Measurements from ENCODE around the gene NTMT1. TPM values are rescaled to one million over a fixed set of nuclear protein-coding genes. Genes with fewer than 3 reads are reported as not detected.
"Not testable (repeated sequence)": the region's sequence is repeated elsewhere in the genome, so short reads cannot be mapped to it uniquely, and the experiment has no call there.

The NTMT1 gene
- total and polyA plus RNA-seq, 5 donors: 45.0 to 78.1 (median 50.2) TPM

GRCh38 chr9:129662239-129662638 lies 36.3 kb downstream of the NTMT1 start:
- H3K27me3 ChIP-seq (ENCODE audit: control insufficient read depth, insufficient read depth); H3K4me3 ChIP-seq (ENCODE audit: low read length); H3K27ac ChIP-seq (ENCODE audit: low read length); intact Hi-C loops (cut with DNase I); H3K9me3 ChIP-seq (ENCODE audit: control insufficient read depth, low read length); ATAC-seq; H3K4me1 ChIP-seq (ENCODE audit: control insufficient read depth, insufficient read depth, low read length): not testable (repeated sequence)
- DNase-seq: peak in 1 of 3 donors; percentile 2
- WGBS: 82% methylated on average over 3 of the region's 3 CpGs

GRCh38 chr9:129664746-129665388 lies 38.9 kb downstream of the NTMT1 start:
- DNase-seq (peak in 2 of 3 donors; percentile 72), ATAC-seq (peak; percentile 52 to 60)
- H3K4me3 ChIP-seq (ENCODE audit: low read length): peak overlapping the region; percentile 49
- intact Hi-C loops (cut with DNase I): no loop called here
- no peaks in the 10 kb centered on the region for H3K9me3 ChIP-seq (ENCODE audit: control insufficient read depth, low read length)
- H3K27ac ChIP-seq (ENCODE audit: low read length): no peak overlapping the region
- no peaks in the 10 kb centered on the region for H3K27me3 ChIP-seq (ENCODE audit: control insufficient read depth, insufficient read depth)
- WGBS: 6% methylated on average over 36 of the region's 36 CpGs
- H3K4me1 ChIP-seq (ENCODE audit: control insufficient read depth, insufficient read depth, low read length): no peaks in the 10 kb centered on the region

- Histone ChIP-seq H3K27ac (ENCODE audit: low read length) (no peak within 1 kb of the TSS), H3K4me1 (ENCODE audit: control insufficient read depth, insufficient read depth, low read length) (no peaks in the 10 kb centered on the region), H3K9me3 (ENCODE audit: control insufficient read depth, low read length) (no peaks in the 10 kb centered on the region), H3K4me3 (ENCODE audit: low read length) (peak within 1 kb of the TSS; percentile 49), H3K27me3 (ENCODE audit: control insufficient read depth, insufficient read depth) (no peaks in the 10 kb centered on the region)
- peak; percentile 63 to 86 (median 85) for DNase-seq
- ATAC-seq: peak; percentile 67 to 71
- WGBS: 2% methylated on average over 37 of the region's 37 CpGs
- intact Hi-C loops (cut with DNase I): no loop called here
These were observed 39.4 kb downstream of the NTMT1 start, which contains the start of gene PRRX2 for GRCh38 chr9:129665389-129665775. Gene PRRX2, plus strand, starts transcription at chr9:129665647. Its CDS starts 221 bp downstream, at chr9:129665868.

- peak in 2 of 3 donors; percentile 57 to 63 for DNase-seq
- 3% methylated on average over 88 of the region's 88 CpGs for WGBS
- no peaks in the 10 kb centered on the region for H3K9me3 ChIP-seq (ENCODE audit: control insufficient read depth, low read length)
- intact Hi-C loops (cut with DNase I): no loop called here
- H3K4me1 ChIP-seq (ENCODE audit: control insufficient read depth, insufficient read depth, low read length): no peaks in the 10 kb centered on the region
- H3K27me3 ChIP-seq (ENCODE audit: control insufficient read depth, insufficient read depth): no peaks in the 10 kb centered on the region
- ATAC-seq: no peak
- H3K27ac ChIP-seq (ENCODE audit: low read length): no peak overlapping the region
- H3K4me3 ChIP-seq (ENCODE audit: low read length): peak overlapping the region; percentile 49
These were observed 40.0 kb downstream of the NTMT1 start for GRCh38 chr9:129665814-129666520.

GRCh38 chr9:129666575-129666974 lies 40.6 kb downstream of the NTMT1 start:
- ATAC-seq (no peak), DNase-seq (peak in 2 of 3 donors; percentile 46 to 50)
- H3K4me3 ChIP-seq (ENCODE audit: low read length): peak overlapping the region; percentile 49
- H3K27me3 ChIP-seq (ENCODE audit: control insufficient read depth, insufficient read depth): no peaks in the 10 kb centered on the region
- H3K4me1 ChIP-seq (ENCODE audit: control insufficient read depth, insufficient read depth, low read length): no peaks in the 10 kb centered on the region
- no peak overlapping the region for H3K27ac ChIP-seq (ENCODE audit: low read length)
- 26% methylated on average over 13 of the region's 13 CpGs for WGBS
- intact Hi-C loops (cut with DNase I): no loop called here
- no peaks in the 10 kb centered on the region for H3K9me3 ChIP-seq (ENCODE audit: control insufficient read depth, low read length)

- no peaks in the 10 kb centered on the region for H3K27me3 ChIP-seq (ENCODE audit: control insufficient read depth, insufficient read depth)
- H3K27ac ChIP-seq (ENCODE audit: low read length): no peak overlapping the region
- no peaks in the 10 kb centered on the region for H3K9me3 ChIP-seq (ENCODE audit: control insufficient read depth, low read length)
- intact Hi-C loops (cut with DNase I): no loop called here
- no peak overlapping the region for H3K4me3 ChIP-seq (ENCODE audit: low read length)
- 70% methylated on average over 11 of the region's 11 CpGs for WGBS
- ATAC-seq: no peak
- peak in 1 of 3 donors; percentile 11 for DNase-seq
- H3K4me1 ChIP-seq (ENCODE audit: control insufficient read depth, insufficient read depth, low read length): no peaks in the 10 kb centered on the region
These were observed 41.4 kb downstream of the NTMT1 start for GRCh38 chr9:129667378-129667777.

GRCh38 chr9:129667850-129668249 lies 41.9 kb downstream of the NTMT1 start:
- H3K9me3 ChIP-seq (ENCODE audit: control insufficient read depth, low read length): no peaks in the 10 kb centered on the region
- H3K27ac ChIP-seq (ENCODE audit: low read length): no peak overlapping the region
- no peaks in the 10 kb centered on the region for H3K4me1 ChIP-seq (ENCODE audit: control insufficient read depth, insufficient read depth, low read length)
- H3K27me3 ChIP-seq (ENCODE audit: control insufficient read depth, insufficient read depth): no peaks in the 10 kb centered on the region
- DNase-seq (peak in 1 of 3 donors; percentile 44), ATAC-seq (peak; percentile 5 to 10)
- H3K4me3 ChIP-seq (ENCODE audit: low read length): no peak overlapping the region
- 87% methylated on average over 9 of the region's 9 CpGs for WGBS
- intact Hi-C loops (cut with DNase I): no loop called here

GRCh38 chr9:129669141-129669718 lies 43.3 kb downstream of the NTMT1 start:
- Histone ChIP-seq H3K9me3 (ENCODE audit: control insufficient read depth, low read length) (no peaks in the 10 kb centered on the region), H3K27ac (ENCODE audit: low read length) (no peak overlapping the region), H3K4me1 (ENCODE audit: control insufficient read depth, insufficient read depth, low read length) (no peaks in the 10 kb centered on the region), H3K27me3 (ENCODE audit: control insufficient read depth, insufficient read depth) (no peaks in the 10 kb centered on the region), H3K4me3 (ENCODE audit: low read length) (no peak overlapping the region)
- no peak for ATAC-seq
- DNase-seq: peak in 1 of 3 donors; percentile 33
- intact Hi-C loops (cut with DNase I): no loop called here
- WGBS: 58% methylated on average over 17 of the region's 17 CpGs

- 79% methylated on average over 13 of the region's 13 CpGs for WGBS
- no peak for DNase-seq
- ATAC-seq: no peak
- Histone ChIP-seq H3K27me3 (ENCODE audit: control insufficient read depth, insufficient read depth) (no peaks in the 10 kb centered on the region), H3K9me3 (ENCODE audit: control insufficient read depth, low read length) (no peaks in the 10 kb centered on the region), H3K27ac (ENCODE audit: low read length) (no peak overlapping the region), H3K4me1 (ENCODE audit: control insufficient read depth, insufficient read depth, low read length) (no peaks in the 10 kb centered on the region), H3K4me3 (ENCODE audit: low read length) (no peak overlapping the region)
- intact Hi-C loops (cut with DNase I): no loop called here
These were observed 44.0 kb downstream of the NTMT1 start for GRCh38 chr9:129669946-129670345.

- Histone ChIP-seq H3K4me3 (ENCODE audit: low read length) (no peak overlapping the region), H3K27me3 (ENCODE audit: control insufficient read depth, insufficient read depth) (no peaks in the 10 kb centered on the region), H3K9me3 (ENCODE audit: control insufficient read depth, low read length) (no peaks in the 10 kb centered on the region), H3K27ac (ENCODE audit: low read length) (no peak overlapping the region), H3K4me1 (ENCODE audit: control insufficient read depth, insufficient read depth, low read length) (no peaks in the 10 kb centered on the region)
- intact Hi-C loops (cut with DNase I): no loop called here
- DNase-seq (peak in 1 of 3 donors; percentile 14), ATAC-seq (no peak)
- 81% methylated on average over 9 of the region's 9 CpGs for WGBS
These were observed 45.1 kb downstream of the NTMT1 start for GRCh38 chr9:129671065-129671464.

GRCh38 chr9:129671519-129671918 lies 45.6 kb downstream of the NTMT1 start:
- H3K4me3 ChIP-seq (ENCODE audit: low read length): no peak overlapping the region
- ATAC-seq: no peak
- no peaks in the 10 kb centered on the region for H3K27me3 ChIP-seq (ENCODE audit: control insufficient read depth, insufficient read depth)
- 74% methylated on average over 7 of the region's 7 CpGs for WGBS
- no peaks in the 10 kb centered on the region for H3K9me3 ChIP-seq (ENCODE audit: control insufficient read depth, low read length)
- DNase-seq: peak in 1 of 3 donors; percentile 24
- intact Hi-C loops (cut with DNase I): no loop called here
- H3K27ac ChIP-seq (ENCODE audit: low read length): no peak overlapping the region
- H3K4me1 ChIP-seq (ENCODE audit: control insufficient read depth, insufficient read depth, low read length): no peaks in the 10 kb centered on the region

Data from right cardiac atrium (tissue), 5 donors.